SW480 (cell line): ENCODE results near the gene CDCA4.

Experiments used
- DNase-seq: peaks from one replicate; pipeline ENCODE4 v3.0.0-alpha.2; 2016; ENCODE audit warnings: low spot score

Gene CDCA4

GRCh38 chr14:105013150-105013785 is 7.6 kb downstream of the CDCA4 start:
- DNase-seq = no peak

GRCh38 chr14:105012171-105012985 is 8.5 kb downstream of the CDCA4 start:
- DNase-seq = no peak

- no peak for DNase-seq
These were observed 9.4 kb downstream of the CDCA4 start for GRCh38 chr14:105011312-105011990.

DNA sequence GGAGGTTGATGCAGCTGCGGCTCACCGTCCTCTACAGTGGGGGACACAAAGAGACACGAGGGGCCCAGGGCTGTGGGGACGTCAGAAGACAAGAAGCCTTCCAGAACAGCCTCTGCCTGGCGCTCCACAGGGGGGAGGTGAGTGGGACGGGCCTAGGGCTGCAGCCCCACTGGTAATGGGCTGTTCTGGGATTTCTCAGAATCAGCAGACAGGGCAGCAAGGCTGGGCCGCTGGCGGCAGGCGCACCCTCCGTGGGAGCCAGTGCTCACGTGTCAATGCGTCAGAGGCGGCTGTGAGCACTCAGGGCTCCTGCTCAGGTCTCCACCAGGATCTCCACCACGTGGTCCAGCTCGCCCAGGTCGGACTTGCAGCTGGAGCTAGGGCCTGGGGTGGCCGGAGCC is 10.0 kb downstream of the CDCA4 start:
- DNase-seq = no peak

DNA sequence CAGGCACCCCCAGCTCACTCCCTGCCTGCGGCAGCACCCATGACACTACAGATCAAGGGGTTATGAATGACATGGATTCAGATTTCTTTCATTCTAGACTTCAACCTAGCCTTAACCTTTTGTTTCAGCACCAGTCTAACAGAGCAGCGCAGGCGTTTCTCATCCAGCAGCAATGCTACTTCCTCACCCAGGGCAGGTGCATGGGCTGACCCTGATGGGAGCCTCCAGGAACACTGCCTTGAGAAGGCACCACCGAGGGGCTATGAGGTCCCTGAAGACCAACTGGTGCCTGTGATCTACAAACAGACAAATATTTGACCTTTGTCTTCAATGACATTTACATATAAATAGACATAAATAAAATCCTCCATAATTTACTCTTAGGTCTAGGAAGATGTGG is 10.8 kb downstream of the CDCA4 start:
- no peak for DNase-seq

DNA sequence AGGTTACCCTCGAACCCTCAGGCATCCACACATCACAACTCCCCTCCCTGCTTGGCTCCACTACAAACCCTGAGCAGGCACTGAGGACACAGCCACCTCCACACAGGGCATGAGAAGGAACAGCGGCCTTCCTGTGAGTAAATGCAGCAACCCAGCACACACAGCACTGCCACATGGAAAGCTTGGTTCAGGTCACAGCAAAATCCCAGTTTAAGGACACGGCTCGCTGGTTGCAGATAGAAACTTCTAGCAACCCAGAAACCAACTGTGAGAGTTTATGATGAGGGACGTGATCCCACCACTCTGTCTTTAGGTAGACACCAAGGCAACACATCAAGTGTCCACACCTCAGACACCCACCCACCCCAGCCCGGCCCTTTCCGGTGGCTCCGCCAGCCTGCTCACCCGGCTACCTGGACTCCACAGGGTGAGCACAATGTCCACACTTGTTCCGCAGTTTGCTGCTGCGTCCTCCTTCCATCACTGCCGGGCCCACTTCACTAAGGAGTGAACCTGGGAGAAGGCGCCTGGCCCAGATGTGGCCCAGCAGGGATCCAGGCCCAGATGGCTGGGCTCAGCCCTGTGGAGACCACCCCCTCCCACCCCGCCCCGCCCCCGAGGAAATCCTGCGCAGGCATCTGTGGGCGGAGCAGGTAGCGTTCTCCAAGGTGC is 13.2 kb downstream of the CDCA4 start:
- DNase-seq = no peak

- DNase-seq = no peak
These were observed 13.9 kb downstream of the CDCA4 start for GRCh38 chr14:105006831-105007592.

GRCh38 chr14:105005929-105006830 is 14.7 kb downstream of the CDCA4 start:
- DNase-seq = no peak

- DNase-seq = no peak
These were observed 15.5 kb downstream of the CDCA4 start for GRCh38 chr14:105005329-105005928.

DNA sequence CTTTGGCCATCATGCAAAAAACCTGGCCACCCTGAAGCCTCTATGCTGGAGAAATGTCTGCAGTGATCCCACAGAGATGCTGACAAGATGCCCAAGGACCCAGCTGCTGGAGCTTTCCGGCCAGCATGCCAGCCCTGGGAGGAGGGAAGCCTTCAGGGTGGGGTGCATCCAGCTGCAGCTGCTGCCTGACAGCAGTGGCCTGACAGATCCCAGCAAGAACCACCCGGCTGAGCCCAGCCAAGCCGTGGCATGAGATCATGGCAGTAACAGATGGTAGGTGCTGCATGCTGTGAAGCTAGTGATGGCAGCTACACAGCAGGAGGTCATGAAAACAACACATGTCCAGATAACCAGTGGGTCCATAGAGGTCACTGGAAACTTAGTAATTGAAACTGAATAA is 21.5 kb downstream of the CDCA4 start:
- DNase-seq = no peak

- no peak for DNase-seq
These were observed 22.1 kb downstream of the CDCA4 start for GRCh38 chr14:104998801-104999200.

DNA sequence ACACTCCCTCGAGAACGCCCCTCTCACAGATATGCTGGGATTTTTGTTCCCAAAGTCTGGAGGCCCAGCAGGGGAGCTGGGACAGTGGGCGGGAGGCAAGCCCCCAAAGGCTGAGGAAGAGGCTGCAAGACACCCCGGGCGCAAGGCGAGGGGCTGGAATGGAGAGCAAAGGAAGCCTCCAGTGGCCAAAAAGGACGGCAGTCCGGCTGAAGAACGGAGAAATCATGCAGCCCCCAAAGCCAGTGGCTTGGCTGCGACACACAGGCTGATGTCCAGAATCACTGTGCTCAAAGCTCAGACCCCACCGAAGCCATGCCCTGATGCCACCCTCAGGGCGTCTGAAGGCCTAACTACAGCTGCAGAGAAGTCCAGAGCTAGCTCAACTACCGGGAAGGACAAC is 24.4 kb downstream of the CDCA4 start:
- no peak for DNase-seq

DNA sequence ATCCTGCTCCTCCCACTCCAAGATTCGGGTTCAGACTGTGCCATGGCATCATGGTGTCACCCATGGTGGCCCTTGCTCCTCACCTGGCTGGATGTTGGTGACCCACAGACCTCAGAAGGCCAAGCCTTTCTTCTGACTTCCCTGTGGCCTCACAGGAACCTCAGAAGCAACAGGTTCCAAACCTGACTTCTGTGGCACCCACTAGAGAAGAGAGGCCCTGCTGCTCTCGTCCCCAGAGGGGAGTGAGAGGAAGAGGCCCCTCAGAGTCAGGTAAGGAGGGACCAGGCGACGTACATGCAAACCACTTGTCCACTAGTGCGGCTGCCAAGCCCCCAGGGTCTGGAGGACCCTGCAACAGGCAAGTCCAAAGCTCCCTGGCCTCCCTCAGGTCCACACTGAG is 24.9 kb downstream of the CDCA4 start:
- DNase-seq = no peak

DNA sequence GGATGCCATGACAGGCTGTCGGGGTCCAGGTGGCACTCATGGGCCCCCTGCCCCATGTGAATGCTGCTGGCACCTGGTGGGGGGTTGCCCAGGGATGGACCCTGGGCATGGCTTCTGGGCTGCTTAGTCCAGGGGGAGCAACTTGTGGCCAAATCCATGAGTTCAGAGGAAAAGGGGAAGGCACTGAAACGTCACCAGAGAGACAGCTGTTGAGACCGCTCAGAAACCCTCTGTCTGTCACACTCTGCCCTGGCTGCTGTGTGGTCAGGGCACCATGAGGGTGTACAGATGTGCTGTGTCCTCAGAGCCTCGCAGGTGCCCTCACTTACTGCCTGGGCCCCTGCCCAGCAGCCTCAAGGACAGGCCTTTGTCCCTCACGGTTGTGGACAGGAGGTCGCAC is 25.9 kb downstream of the CDCA4 start:
- DNase-seq = no peak

GRCh38 chr14:104993808-104994591 is 26.9 kb downstream of the CDCA4 start:
- no peak for DNase-seq

GRCh38 chr14:104993306-104993705 is 27.6 kb downstream of the CDCA4 start:
- no peak for DNase-seq

DNA sequence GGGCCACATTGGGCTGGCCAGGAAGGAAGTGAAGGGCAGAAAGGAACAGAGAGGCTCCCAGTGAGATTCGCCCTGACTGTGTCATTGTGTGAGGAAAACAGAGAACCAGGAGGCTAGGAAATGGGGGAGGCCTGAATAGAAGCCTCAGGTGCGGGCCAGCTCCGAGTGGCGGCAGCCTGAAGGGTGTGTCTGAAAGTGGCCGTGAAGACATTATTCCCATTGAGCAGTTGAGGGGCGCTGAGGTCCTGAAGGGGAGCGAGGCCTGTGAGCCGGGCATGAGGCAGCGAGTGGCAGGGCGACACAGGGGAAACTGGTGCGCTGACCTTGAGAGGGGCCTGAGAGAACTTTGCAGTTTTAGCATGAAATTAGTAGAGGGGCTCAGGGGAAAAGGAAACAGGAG is 28.4 kb downstream of the CDCA4 start:
- DNase-seq = no peak

DNA sequence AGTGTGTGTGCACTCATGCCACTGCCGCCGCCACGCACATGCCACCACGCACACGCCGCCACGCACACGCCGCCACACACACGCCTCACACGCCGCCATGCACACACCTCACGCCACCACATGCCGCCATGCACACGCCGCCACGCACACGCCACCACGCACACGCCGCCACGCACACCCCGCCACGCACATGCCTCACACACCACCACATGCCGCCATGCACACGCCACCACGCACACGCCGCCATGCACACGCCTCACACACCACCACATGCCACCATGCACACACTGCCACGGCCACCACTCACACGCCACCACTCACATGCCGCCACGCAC is 29.0 kb downstream of the CDCA4 start:
- no peak for DNase-seq

GRCh38 chr14:104989951-104990303 is 31.0 kb downstream of the CDCA4 start:
- DNase-seq = no peak
